Keratinocyte (primary cell): ENCODE data around the gene KLF3.

Experiments
- CTCF ChIP-seq, 3 experiments: IDR thresholded peaks in 1 of 3; conservative IDR thresholded peaks in 1 of 3; optimal IDR thresholded peaks in 1 of 3; 2 replicates in 2 of 3; 3 replicates in 1 of 3; pipeline versions ENCODE3 to v1.5.1; 2011; ENCODE audit warnings: low read length in 3 of 3, mild to moderate bottlenecking in 3 of 3, moderate library complexity in 2 of 3, control low read depth in 1 of 3, inconsistent platforms in 1 of 3; ENCODE audit not compliant: insufficient read depth in 2 of 3; ENCODE audit errors: extremely low read depth in 1 of 3
- EZH2 ChIP-seq: IDR thresholded peaks from one replicate; pipeline ENCODE4 v1.6.1; 2012; ENCODE audit warnings: inconsistent platforms, mild to moderate bottlenecking, low read length, moderate library complexity

GRCh38 chr4:38711066-38711465 lies 47.1 kb downstream of the KLF3 start:
- TF ChIP-seq CTCF (optimal IDR thresholded peaks at IDR 0.05 in 1 of 3, IDR thresholded peaks at IDR 0.05 in 1 of 3, conservative IDR thresholded peaks at IDR 0.05 in 1 of 3; ENCODE audit: extremely low read depth in 1 of 3, insufficient read depth in 2 of 3, low read length in 3 of 3) (no peak), EZH2 (no peak)
